Activated T-cell treated with anti-CD3 and anti-CD28 coated beads, Interleukin-2, amount 50 U/mL, for 72 hours (primary cell): ENCODE results near the gene GALNT9. TPM values are rescaled to one million over a fixed set of nuclear protein-coding genes. Genes with fewer than 3 reads are reported as not detected.

Experiments used
- ATAC-seq, 2 donors: fragments of 150-1000 bp; cut with Tn5 transposase; replicated peaks in 1 of 2; 2 replicates each; pipeline ENCODE4 v1.10.0; 2021; ENCODE audit warnings: moderate library complexity in 2 of 2, mild to moderate bottlenecking in 1 of 2
- DNase-seq, 2 donors: peaks; one replicate each; pipeline ENCODE4 v3.0.0; 2021 to 2022; ENCODE audit warnings: mixed read lengths in 1 of 2
- H3K27ac Mint-ChIP-seq: one replicate; pipeline ENCODE4 v1.8.0; 2022; ENCODE audit warnings: mild to moderate bottlenecking, moderate library complexity, mixed read lengths
- H3K27me3 Mint-ChIP-seq: one replicate; pipeline ENCODE4 v1.8.0; 2022; ENCODE audit warnings: low read depth, mixed read lengths
- H3K36me3 Mint-ChIP-seq, 2 donors: one replicate each; pipeline ENCODE4 v1.8.0; 2022; ENCODE audit warnings: mixed read lengths in 2 of 2, mild to moderate bottlenecking in 1 of 2; ENCODE audit not compliant: insufficient read depth in 2 of 2
- H3K4me1 Mint-ChIP-seq: one replicate; pipeline ENCODE4 v1.8.0; 2022; ENCODE audit warnings: low read depth, mixed read lengths
- H3K4me3 Mint-ChIP-seq, 2 donors: one replicate each; pipeline ENCODE4 v1.8.0; 2022; ENCODE audit warnings: mild to moderate bottlenecking in 2 of 2, mixed read lengths in 2 of 2, moderate library complexity in 2 of 2
- H3K9me3 Mint-ChIP-seq, 2 donors: one replicate each; pipeline ENCODE4 v1.8.0; 2022; ENCODE audit warnings: mixed read lengths in 2 of 2
- total RNA-seq, 2 donors: library from RNA; stranded (reverse); gene quantifications; one replicate each; pipeline ENCODE4 v1.2.3, GENCODE V29; 2022

The GALNT9 gene
- total RNA-seq, 2 donors from 2014 or later, result 0.42 to 0.53 TPM

GRCh38 chr12:132315507-132315906, 13.9 kb downstream of the GALNT9 start:
- Mint-ChIP-seq H3K27me3 (no peaks in the 10 kb centered on the region), H3K9me3 (peaks cover 8 to 12% of the 10 kb centered on the region in 2 donors), H3K4me1 (no peaks in the 10 kb centered on the region), H3K36me3 (peaks cover 3 to 11% of the 10 kb centered on the region in 2 donors), H3K27ac (no peak overlapping the region), H3K4me3 (no peak overlapping the region)
- ATAC-seq (no peak), DNase-seq (no peak)

- Mint-ChIP-seq H3K4me1 (no peaks in the 10 kb centered on the region), H3K4me3 (no peak overlapping the region), H3K9me3 (peaks cover 8 to 12% of the 10 kb centered on the region in 2 donors)
Observed at GRCh38 chr12:132314516-132315233, 14.7 kb downstream of the GALNT9 start.

GRCh38 chr12:132314035-132314434, 15.4 kb downstream of the GALNT9 start:
- Mint-ChIP-seq H3K27me3 (no peaks in the 10 kb centered on the region), H3K36me3 (peaks cover 3 to 13% of the 10 kb centered on the region in 2 donors), H3K9me3 (peaks cover 8 to 12% of the 10 kb centered on the region in 2 donors), H3K27ac (no peak overlapping the region), H3K4me3 (no peak overlapping the region), H3K4me1 (no peaks in the 10 kb centered on the region)
- ATAC-seq, result no peak
- DNase-seq, result no peak

More at GRCh38 chr12:132314516-132315233, 14.7 kb downstream of the GALNT9 start:
- ATAC-seq, result no peak
- Mint-ChIP-seq H3K27ac (no peak overlapping the region), H3K27me3 (no peaks in the 10 kb centered on the region), H3K36me3 (peaks cover 3 to 13% of the 10 kb centered on the region in 2 donors)
- no peak for DNase-seq

- peaks cover 8 to 12% of the 10 kb centered on the region in 2 donors for H3K9me3 Mint-ChIP-seq
- H3K36me3 Mint-ChIP-seq, result peaks cover 3 to 13% of the 10 kb centered on the region in 2 donors
- ATAC-seq (no peak), DNase-seq (no peak)
- H3K27me3 Mint-ChIP-seq, result no peaks in the 10 kb centered on the region
- no peak overlapping the region for H3K4me3 Mint-ChIP-seq
- H3K4me1 Mint-ChIP-seq, result no peaks in the 10 kb centered on the region
- H3K27ac Mint-ChIP-seq, result no peak overlapping the region
Observed at GRCh38 chr12:132313182-132313581, 16.2 kb downstream of the GALNT9 start.

- Mint-ChIP-seq H3K27ac (no peak overlapping the region), H3K27me3 (no peaks in the 10 kb centered on the region), H3K4me3 (no peak overlapping the region), H3K4me1 (no peaks in the 10 kb centered on the region), H3K36me3 (peaks cover 3 to 13% of the 10 kb centered on the region in 2 donors), H3K9me3 (peaks cover 8 to 12% of the 10 kb centered on the region in 2 donors)
- DNase-seq (no peak), ATAC-seq (no peak)
Observed at GRCh38 chr12:132312516-132312915, 16.9 kb downstream of the GALNT9 start.

- no peaks in the 10 kb centered on the region for H3K4me1 Mint-ChIP-seq
- ATAC-seq, result no peak
- DNase-seq, result no peak
- no peak overlapping the region for H3K27ac Mint-ChIP-seq
- H3K27me3 Mint-ChIP-seq, result no peaks in the 10 kb centered on the region
- no peak overlapping the region for H3K4me3 Mint-ChIP-seq
- peaks cover 8 to 12% of the 10 kb centered on the region in 2 donors for H3K9me3 Mint-ChIP-seq
- peaks cover 3 to 13% of the 10 kb centered on the region in 2 donors for H3K36me3 Mint-ChIP-seq
Observed at GRCh38 chr12:132311201-132311915, 18.0 kb downstream of the GALNT9 start.

- no peak for ATAC-seq
- H3K27ac Mint-ChIP-seq, result no peak overlapping the region
- H3K4me3 Mint-ChIP-seq, result no peak overlapping the region
- H3K36me3 Mint-ChIP-seq, result peaks cover 3 to 14% of the 10 kb centered on the region in 2 donors
- no peaks in the 10 kb centered on the region for H3K27me3 Mint-ChIP-seq
- H3K9me3 Mint-ChIP-seq, result peaks cover 8 to 12% of the 10 kb centered on the region in 2 donors
- DNase-seq, result no peak
- no peaks in the 10 kb centered on the region for H3K4me1 Mint-ChIP-seq
Observed at GRCh38 chr12:132310181-132311040, 19.0 kb downstream of the GALNT9 start.

GRCh38 chr12:132309596-132310086, 19.7 kb downstream of the GALNT9 start:
- peaks cover 8 to 12% of the 10 kb centered on the region in 2 donors for H3K9me3 Mint-ChIP-seq
- H3K4me1 Mint-ChIP-seq, result no peaks in the 10 kb centered on the region
- no peak overlapping the region for H3K27ac Mint-ChIP-seq
- peaks cover 3 to 14% of the 10 kb centered on the region in 2 donors for H3K36me3 Mint-ChIP-seq
- ATAC-seq, result no peak
- no peak for DNase-seq
- H3K4me3 Mint-ChIP-seq, result no peak overlapping the region
- H3K27me3 Mint-ChIP-seq, result no peaks in the 10 kb centered on the region

- H3K27me3 Mint-ChIP-seq, result no peaks in the 10 kb centered on the region
- H3K9me3 Mint-ChIP-seq, result peaks cover 8 to 12% of the 10 kb centered on the region in 2 donors
- ATAC-seq, result no peak
- no peaks in the 10 kb centered on the region for H3K4me1 Mint-ChIP-seq
- H3K4me3 Mint-ChIP-seq, result no peak overlapping the region
- H3K36me3 Mint-ChIP-seq, result peaks cover 3 to 14% of the 10 kb centered on the region in 2 donors
- no peak overlapping the region for H3K27ac Mint-ChIP-seq
- DNase-seq, result no peak
Observed at GRCh38 chr12:132308853-132309595, 20.4 kb downstream of the GALNT9 start.

- ATAC-seq (no peak), DNase-seq (no peak)
Observed at GRCh38 chr12:132307976-132308852, 21.2 kb downstream of the GALNT9 start.

GRCh38 chr12:132306885-132307191, 22.6 kb downstream of the GALNT9 start:
- H3K4me3 Mint-ChIP-seq, result no peak overlapping the region
- no peak overlapping the region for H3K27ac Mint-ChIP-seq
- H3K4me1 Mint-ChIP-seq, result no peaks in the 10 kb centered on the region
- peaks cover under 1 to 16% of the 10 kb centered on the region in 2 donors for H3K36me3 Mint-ChIP-seq
- peaks cover 8 to 9% of the 10 kb centered on the region in 2 donors for H3K9me3 Mint-ChIP-seq
- DNase-seq, result no peak
- peaks cover 6% of the 10 kb centered on the region for H3K27me3 Mint-ChIP-seq
- no peak for ATAC-seq

More at GRCh38 chr12:132307976-132308852, 21.2 kb downstream of the GALNT9 start:
- Mint-ChIP-seq H3K36me3 (peaks cover 3 to 14% of the 10 kb centered on the region in 2 donors), H3K9me3 (peaks cover 8 to 12% of the 10 kb centered on the region in 2 donors), H3K27me3 (no peaks in the 10 kb centered on the region), H3K4me3 (no peak overlapping the region), H3K4me1 (no peaks in the 10 kb centered on the region), H3K27ac (no peak overlapping the region)
